IPS-18c (cell line): ENCODE measurements around the gene CCDC106.

Source experiments
- H3K4me3 ChIP-seq: 2 replicates; pipeline ENCODE4 v1.7.0; 2013; ENCODE audit warnings: low read depth, mild to moderate bottlenecking, low read length, moderate library complexity; ENCODE audit not compliant: insufficient read depth
- H3K9me3 ChIP-seq: one replicate; pipeline ENCODE4 v1.6.1; 2013; ENCODE audit warnings: mild to moderate bottlenecking, low read length, moderate library complexity; ENCODE audit not compliant: control insufficient read depth, insufficient read depth

CCDC106 gene

GRCh38 chr19:55692681-55693081 is 44.7 kb downstream of the CCDC106 start:
- no peak overlapping the region for H3K4me3 ChIP-seq
- H3K9me3 ChIP-seq, result no peaks in the 10 kb centered on the region

GRCh38 chr19:55693336-55693974 is 45.4 kb downstream of the CCDC106 start:
- Histone ChIP-seq H3K4me3 (no peak overlapping the region), H3K9me3 (no peaks in the 10 kb centered on the region)

- Histone ChIP-seq H3K4me3 (no peak overlapping the region), H3K9me3 (no peaks in the 10 kb centered on the region)
Measured at GRCh38 chr19:55694241-55694655, 46.2 kb downstream of the CCDC106 start.

GRCh38 chr19:55694656-55695491 is 46.9 kb downstream of the CCDC106 start:
- Histone ChIP-seq H3K4me3 (no peak overlapping the region), H3K9me3 (no peaks in the 10 kb centered on the region)

GRCh38 chr19:55695511-55696290 is 47.7 kb downstream of the CCDC106 start:
- H3K9me3 ChIP-seq, result no peaks in the 10 kb centered on the region
- H3K4me3 ChIP-seq, result no peak overlapping the region

- no peak overlapping the region for H3K4me3 ChIP-seq
- H3K9me3 ChIP-seq, result no peaks in the 10 kb centered on the region
Measured at GRCh38 chr19:55696301-55697068, 48.5 kb downstream of the CCDC106 start.

- H3K9me3 ChIP-seq, result no peaks in the 10 kb centered on the region
- no peak overlapping the region for H3K4me3 ChIP-seq
Measured at GRCh38 chr19:55697069-55697440, 49.0 kb downstream of the CCDC106 start.

GRCh38 chr19:55697698-55698097 is 49.7 kb downstream of the CCDC106 start:
- Histone ChIP-seq H3K4me3 (no peak overlapping the region), H3K9me3 (no peaks in the 10 kb centered on the region)

GRCh38 chr19:55698256-55698655 is 50.2 kb downstream of the CCDC106 start:
- no peak overlapping the region for H3K4me3 ChIP-seq
- peaks cover 2% of the 10 kb centered on the region for H3K9me3 ChIP-seq

- Histone ChIP-seq H3K9me3 (peaks cover 5% of the 10 kb centered on the region), H3K4me3 (no peak overlapping the region)
Measured at GRCh38 chr19:55699221-55699620, 51.2 kb downstream of the CCDC106 start.

- peaks cover 5% of the 10 kb centered on the region for H3K9me3 ChIP-seq
- H3K4me3 ChIP-seq, result no peak overlapping the region
Measured at GRCh38 chr19:55700813-55701212, 52.8 kb downstream of the CCDC106 start.

- peaks cover 5% of the 10 kb centered on the region for H3K9me3 ChIP-seq
- no peak overlapping the region for H3K4me3 ChIP-seq
Measured at GRCh38 chr19:55702131-55702627, 54.2 kb downstream of the CCDC106 start.
